ENCODE data around the gene AGPAT4. TPM values are rescaled to one million over a fixed set of nuclear protein-coding genes. Genes with fewer than 3 reads are reported as not detected.

AGPAT4 gene
- total RNA-seq, 1 donor from 2014 or later, result 8.3 TPM

DNA sequence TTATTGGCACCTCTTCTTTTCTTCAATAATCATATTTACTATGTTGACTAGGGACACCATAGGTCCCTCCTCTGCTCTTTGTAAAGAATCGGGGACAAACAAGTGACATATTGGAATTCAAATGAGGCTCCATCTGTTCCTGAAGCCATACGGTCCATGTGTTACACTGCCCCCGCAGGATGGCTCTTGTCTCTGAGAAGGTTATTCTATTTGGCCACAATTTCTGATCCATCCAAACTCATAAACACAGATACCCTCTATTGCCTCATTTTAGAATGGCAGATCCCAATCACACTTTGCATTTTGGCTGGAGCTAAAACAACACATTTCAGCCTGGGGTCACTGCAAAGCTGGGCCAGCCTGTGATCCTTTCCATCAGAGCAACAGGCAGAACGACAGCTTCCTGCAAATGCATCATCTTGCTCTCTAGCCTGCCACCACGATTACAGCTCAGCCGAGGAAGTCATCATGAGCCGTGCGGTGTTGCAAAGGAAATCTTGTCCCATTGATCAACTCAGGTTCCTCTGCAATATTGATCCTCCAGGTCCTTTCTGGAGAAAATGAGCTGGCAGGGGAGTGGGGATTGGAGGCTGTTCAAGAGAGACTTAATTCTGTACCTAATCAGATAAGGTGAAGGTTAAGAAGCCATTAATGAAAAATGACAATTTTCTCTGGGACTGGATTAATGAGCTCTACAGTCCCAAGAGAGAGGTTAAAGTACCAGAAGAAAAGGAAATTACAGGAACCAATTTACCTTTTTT, 73.1 kb downstream of the AGPAT4 start:
- Mint-ChIP-seq H3K4me1 (ENCODE audit: unreplicated experiment) (no peaks in the 10 kb centered on the region), H3K4me3 (ENCODE audit: unreplicated experiment) (no peak overlapping the region), H3K27me3 (ENCODE audit: unreplicated experiment) (no peaks in the 10 kb centered on the region), H3K27ac (ENCODE audit: unreplicated experiment) (no peak overlapping the region), H3K36me3 (ENCODE audit: unreplicated experiment) (no peaks in the 10 kb centered on the region), H3K9me3 (ENCODE audit: unreplicated experiment) (no peaks in the 10 kb centered on the region)
- TF ChIP-seq, protein P1, sequence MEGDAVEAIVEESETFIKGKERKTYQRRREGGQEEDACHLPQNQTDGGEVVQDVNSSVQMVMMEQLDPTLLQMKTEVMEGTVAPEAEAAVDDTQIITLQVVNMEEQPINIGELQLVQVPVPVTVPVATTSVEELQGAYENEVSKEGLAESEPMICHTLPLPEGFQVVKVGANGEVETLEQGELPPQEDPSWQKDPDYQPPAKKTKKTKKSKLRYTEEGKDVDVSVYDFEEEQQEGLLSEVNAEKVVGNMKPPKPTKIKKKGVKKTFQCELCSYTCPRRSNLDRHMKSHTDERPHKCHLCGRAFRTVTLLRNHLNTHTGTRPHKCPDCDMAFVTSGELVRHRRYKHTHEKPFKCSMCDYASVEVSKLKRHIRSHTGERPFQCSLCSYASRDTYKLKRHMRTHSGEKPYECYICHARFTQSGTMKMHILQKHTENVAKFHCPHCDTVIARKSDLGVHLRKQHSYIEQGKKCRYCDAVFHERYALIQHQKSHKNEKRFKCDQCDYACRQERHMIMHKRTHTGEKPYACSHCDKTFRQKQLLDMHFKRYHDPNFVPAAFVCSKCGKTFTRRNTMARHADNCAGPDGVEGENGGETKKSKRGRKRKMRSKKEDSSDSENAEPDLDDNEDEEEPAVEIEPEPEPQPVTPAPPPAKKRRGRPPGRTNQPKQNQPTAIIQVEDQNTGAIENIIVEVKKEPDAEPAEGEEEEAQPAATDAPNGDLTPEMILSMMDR (IDR thresholded peaks at IDR 0.05), result peak; percentile 13
- no peak for DNase-seq (ENCODE audit: extremely low spot score, unreplicated experiment)

DNA sequence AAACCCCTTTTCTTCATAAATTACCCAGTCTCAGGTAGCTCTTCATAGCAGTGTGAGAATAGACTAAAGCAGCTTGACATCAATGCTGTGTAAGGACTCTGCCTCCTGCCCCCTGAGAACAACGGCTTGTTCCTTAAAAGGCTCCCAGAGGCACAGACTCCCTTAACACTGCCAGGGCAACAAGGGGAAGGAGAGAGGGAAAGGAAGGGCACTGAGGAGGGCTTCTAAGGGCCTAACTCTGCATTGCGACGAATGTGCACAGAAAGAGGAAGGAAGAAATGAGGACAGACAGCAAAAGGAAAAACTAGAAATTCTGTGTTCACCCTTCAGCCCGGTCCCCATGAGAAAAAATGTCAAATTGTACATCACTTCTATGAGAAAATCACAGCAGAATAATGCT, 74.0 kb downstream of the AGPAT4 start:
- Mint-ChIP-seq H3K4me3 (ENCODE audit: unreplicated experiment) (no peak overlapping the region), H3K9me3 (ENCODE audit: unreplicated experiment) (no peaks in the 10 kb centered on the region), H3K27me3 (ENCODE audit: unreplicated experiment) (no peaks in the 10 kb centered on the region), H3K36me3 (ENCODE audit: unreplicated experiment) (no peaks in the 10 kb centered on the region), H3K27ac (ENCODE audit: unreplicated experiment) (no peak overlapping the region), H3K4me1 (ENCODE audit: unreplicated experiment) (no peaks in the 10 kb centered on the region)
- DNase-seq (ENCODE audit: extremely low spot score, unreplicated experiment), result no peak
- TF ChIP-seq, protein P1 (IDR thresholded peaks at IDR 0.05), result no peak

DNA sequence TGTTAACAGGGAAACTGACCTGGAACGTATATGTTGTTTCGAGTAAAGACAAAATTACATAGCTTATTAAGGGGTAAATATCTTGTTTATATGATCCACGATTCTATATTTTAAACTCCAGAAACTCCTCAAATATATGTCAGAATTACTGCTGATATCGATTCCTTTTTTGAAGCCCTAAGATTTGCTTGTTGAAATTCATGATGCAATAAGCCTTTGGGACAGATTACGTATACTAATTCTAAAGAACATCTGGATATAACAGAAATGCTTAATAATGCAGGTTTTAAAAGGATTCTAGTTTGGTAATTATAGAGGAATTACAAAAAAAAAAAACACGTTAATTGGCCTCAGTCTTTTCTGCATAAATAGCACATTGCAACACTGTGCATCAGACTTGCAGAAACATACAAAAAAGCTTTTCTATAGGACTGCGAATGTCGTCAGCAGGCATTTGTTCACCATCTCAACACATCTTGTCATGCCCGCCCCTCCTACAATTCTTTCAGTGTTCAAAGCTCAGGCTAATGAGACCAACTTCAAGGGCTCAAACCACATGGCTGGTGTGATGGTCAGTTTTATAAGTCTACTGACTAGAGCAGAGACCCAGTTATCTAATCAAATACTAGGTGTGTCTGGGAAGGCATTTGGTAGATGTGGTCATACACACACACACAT, 74.9 kb downstream of the AGPAT4 start:
- no peaks in the 10 kb centered on the region for H3K4me1 Mint-ChIP-seq (ENCODE audit: unreplicated experiment)
- DNase-seq (ENCODE audit: extremely low spot score, unreplicated experiment), result no peak
- no peak overlapping the region for H3K4me3 Mint-ChIP-seq (ENCODE audit: unreplicated experiment)
- H3K27ac Mint-ChIP-seq (ENCODE audit: unreplicated experiment), result no peak overlapping the region
- TF ChIP-seq, protein P1 (IDR thresholded peaks at IDR 0.05), result no peak
- H3K36me3 Mint-ChIP-seq (ENCODE audit: unreplicated experiment), result no peaks in the 10 kb centered on the region
- H3K27me3 Mint-ChIP-seq (ENCODE audit: unreplicated experiment), result no peaks in the 10 kb centered on the region
- H3K9me3 Mint-ChIP-seq (ENCODE audit: unreplicated experiment), result no peaks in the 10 kb centered on the region

DNA sequence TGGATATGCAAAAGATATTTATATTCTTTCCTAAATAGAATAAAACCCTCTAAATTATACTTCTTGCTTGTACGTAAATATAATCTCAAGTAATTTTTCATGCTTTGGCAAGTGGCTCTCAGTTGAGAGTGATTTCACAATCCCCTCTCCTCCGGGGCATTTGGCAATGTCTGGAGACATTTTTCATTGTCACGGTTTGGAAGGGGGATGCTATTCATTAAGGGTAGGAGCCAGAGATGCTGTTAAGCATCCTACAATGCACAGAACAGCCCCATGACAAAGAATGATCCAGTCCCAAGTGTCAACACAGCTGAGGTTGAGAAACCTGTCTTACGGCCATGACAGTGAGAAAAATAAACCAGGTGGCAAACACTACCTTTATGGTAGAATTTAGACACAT, 75.7 kb downstream of the AGPAT4 start:
- no peaks in the 10 kb centered on the region for H3K4me1 Mint-ChIP-seq (ENCODE audit: unreplicated experiment)
- H3K9me3 Mint-ChIP-seq (ENCODE audit: unreplicated experiment), result peaks cover 2% of the 10 kb centered on the region
- peaks cover 1% of the 10 kb centered on the region for H3K36me3 Mint-ChIP-seq (ENCODE audit: unreplicated experiment)
- no peak overlapping the region for H3K4me3 Mint-ChIP-seq (ENCODE audit: unreplicated experiment)
- no peak overlapping the region for H3K27ac Mint-ChIP-seq (ENCODE audit: unreplicated experiment)
- H3K27me3 Mint-ChIP-seq (ENCODE audit: unreplicated experiment), result no peaks in the 10 kb centered on the region
- TF ChIP-seq, protein P1 (IDR thresholded peaks at IDR 0.05), result no peak
- DNase-seq (ENCODE audit: extremely low spot score, unreplicated experiment), result no peak

DNA sequence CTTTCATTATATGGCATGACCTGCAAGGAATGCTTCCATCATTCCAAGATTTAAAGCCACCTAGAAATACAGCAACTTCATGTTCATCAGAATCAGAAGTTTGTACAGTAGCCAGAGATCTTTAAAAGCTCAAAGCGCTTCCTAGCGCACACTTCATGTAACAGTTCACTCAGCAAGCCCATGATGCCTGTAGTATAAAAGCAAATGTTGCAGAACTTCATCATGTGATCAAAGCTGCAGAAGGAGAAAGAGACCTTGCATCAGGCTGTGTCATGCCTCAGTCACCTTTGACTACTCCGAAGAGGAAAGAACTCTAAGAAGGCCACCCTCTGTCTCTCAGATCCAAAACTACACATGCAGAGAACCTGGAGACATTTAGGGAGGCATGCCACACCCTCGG, 78.5 kb downstream of the AGPAT4 start:
- peaks cover 5% of the 10 kb centered on the region for H3K36me3 Mint-ChIP-seq (ENCODE audit: unreplicated experiment)
- no peaks in the 10 kb centered on the region for H3K4me1 Mint-ChIP-seq (ENCODE audit: unreplicated experiment)
- H3K27me3 Mint-ChIP-seq (ENCODE audit: unreplicated experiment), result no peaks in the 10 kb centered on the region
- no peak overlapping the region for H3K4me3 Mint-ChIP-seq (ENCODE audit: unreplicated experiment)
- no peak overlapping the region for H3K27ac Mint-ChIP-seq (ENCODE audit: unreplicated experiment)
- DNase-seq (ENCODE audit: extremely low spot score, unreplicated experiment), result no peak
- H3K9me3 Mint-ChIP-seq (ENCODE audit: unreplicated experiment), result peaks cover 15% of the 10 kb centered on the region
- TF ChIP-seq, protein P1 (IDR thresholded peaks at IDR 0.05), result no peak

Data from osteocyte (in vitro differentiated cells).